Activated CD4-positive, alpha-beta T cell treated with anti-CD3 and anti-CD28 coated beads, Interleukin-2, amount 50 U/mL, for 1 hour (primary cell): ENCODE results near the gene BMP8A.
"Not testable (repeated sequence)": the region's sequence is repeated elsewhere in the genome, so short reads cannot be mapped to it uniquely, and the experiment has no call there.

Experiments
- DNase-seq: peaks from one replicate; pipeline ENCODE4 v3.0.0-alpha.2; 2020

BMP8A gene

GRCh38 chr1:39484564-39484963, 6.9 kb upstream of the BMP8A start:
- DNase-seq = no peak

GRCh38 chr1:39485046-39485803, 6.2 kb upstream of the BMP8A start:
- DNase-seq = no peak

GRCh38 chr1:39488012-39488545, 3.4 kb upstream of the BMP8A start:
- DNase-seq = no peak

- no peak for DNase-seq
These were observed 2.5 kb upstream of the BMP8A start for GRCh38 chr1:39488793-39489566.

- DNase-seq = no peak
These were observed 1.7 kb upstream of the BMP8A start for GRCh38 chr1:39489567-39490239.

- DNase-seq = no peak
These were observed 765 bp upstream of the BMP8A start for GRCh38 chr1:39490596-39491145.

GRCh38 chr1:39492118-39493042, 944 bp downstream of the BMP8A start:
- DNase-seq = not testable (repeated sequence)

GRCh38 chr1:39493043-39493810, 1.8 kb downstream of the BMP8A start:
- not testable (repeated sequence) for DNase-seq

- DNase-seq = no peak
These were observed 3.4 kb downstream of the BMP8A start for GRCh38 chr1:39494671-39495410.

GRCh38 chr1:39496520-39496919, 5.1 kb downstream of the BMP8A start:
- not testable (repeated sequence) for DNase-seq

GRCh38 chr1:39497585-39497984, 6.1 kb downstream of the BMP8A start:
- no peak for DNase-seq

- DNase-seq = not testable (repeated sequence)
These were observed 6.8 kb downstream of the BMP8A start for GRCh38 chr1:39498096-39498710.

- DNase-seq = not testable (repeated sequence)
These were observed 7.4 kb downstream of the BMP8A start for GRCh38 chr1:39498821-39499220.

- no peak for DNase-seq
These were observed 8.2 kb downstream of the BMP8A start for GRCh38 chr1:39499668-39500067.

- DNase-seq = no peak
These were observed 9.5 kb downstream of the BMP8A start for GRCh38 chr1:39500862-39501389.

- DNase-seq = no peak
These were observed 10.2 kb downstream of the BMP8A start for GRCh38 chr1:39501666-39502065.

- not testable (repeated sequence) for DNase-seq
These were observed 13.0 kb downstream of the BMP8A start for GRCh38 chr1:39504436-39504835.

GRCh38 chr1:39505289-39505688, 13.9 kb downstream of the BMP8A start:
- no peak for DNase-seq

GRCh38 chr1:39507230-39507928, 15.9 kb downstream of the BMP8A start:
- no peak for DNase-seq
